HG02884 (cell line): ENCODE measurements around the gene ANXA2.
"Not testable (repeated sequence)": the region's sequence is repeated elsewhere in the genome, so short reads cannot be mapped to it uniquely, and the experiment has no call there.

Source experiments
- ATAC-seq: cut with Tn5 transposase; IDR thresholded peaks from one replicate; pipeline ENCODE4 v1.9.1; 2021; ENCODE audit warnings: mild to moderate bottlenecking, moderate library complexity; ENCODE audit not compliant: unreplicated experiment

ANXA2 gene

DNA sequence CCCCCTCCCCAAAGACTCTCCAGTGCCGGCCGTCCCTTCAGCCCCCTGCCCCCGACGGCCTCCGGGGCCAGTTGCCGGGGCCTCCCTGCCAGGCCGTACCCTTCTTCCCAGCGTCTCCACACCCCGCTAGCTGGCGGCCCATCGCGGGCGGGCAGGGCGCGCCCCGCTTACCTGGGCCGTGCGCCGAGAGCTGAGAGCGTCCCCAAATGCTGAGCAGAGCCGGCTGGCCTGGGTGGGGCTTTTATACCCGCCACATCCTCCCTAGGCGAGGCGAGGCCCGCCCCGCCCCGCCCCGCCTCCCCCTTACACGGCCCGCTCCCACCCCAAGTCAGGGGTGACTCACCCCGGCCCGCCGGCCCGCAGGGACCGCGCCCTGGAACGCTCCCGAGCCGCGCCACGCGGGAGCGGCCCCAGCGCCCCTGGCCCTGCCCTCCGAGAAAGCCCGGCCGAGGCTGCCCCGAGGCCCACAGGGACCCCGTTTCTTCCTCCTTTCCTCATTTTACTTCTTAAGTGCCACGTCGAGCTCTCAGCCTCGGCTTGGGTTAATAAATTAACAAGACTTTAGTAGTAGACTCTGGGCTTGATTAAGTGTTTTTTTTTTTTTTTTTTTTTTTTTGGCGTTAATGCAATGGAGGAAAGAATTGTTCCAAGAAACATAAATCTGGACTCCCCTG, at the start of gene ANXA2:
ANXA2 (minus strand) TSS at position 215 of the 674 bp plus-strand sequence. CDS start 11,911 bp downstream, outside the sequence.
- peak; percentile 63 for ATAC-seq

DNA sequence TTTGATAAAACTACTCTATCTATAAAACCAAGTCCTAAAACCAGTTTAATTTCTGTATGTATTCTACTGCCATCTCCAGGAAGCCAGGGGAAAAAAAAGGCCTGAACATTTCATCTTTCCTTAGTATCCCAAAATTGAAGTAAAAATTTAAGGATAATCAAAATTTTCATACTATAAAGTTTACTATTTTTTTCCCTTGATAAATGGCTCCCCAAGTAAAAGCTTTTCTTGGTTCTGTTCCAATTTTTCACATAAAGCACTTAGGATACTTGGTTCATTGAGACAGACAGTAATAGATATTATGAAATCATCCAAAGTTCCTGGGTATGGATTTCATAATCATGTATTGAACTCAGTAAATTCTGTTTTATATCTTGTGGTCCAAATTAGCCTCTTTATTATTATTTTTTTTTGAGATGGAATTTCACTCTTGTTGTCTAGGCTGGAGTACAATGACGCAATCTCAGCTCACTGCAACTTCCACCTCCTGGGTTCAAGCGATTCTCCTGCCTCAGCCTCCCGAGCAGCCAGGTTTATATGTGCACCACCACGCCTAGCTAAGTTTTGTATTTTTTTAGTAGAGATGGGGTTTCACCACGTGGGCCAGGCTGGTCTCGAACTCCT, 46.6 kb upstream of the ANXA2 start:
- no peak for ATAC-seq

DNA sequence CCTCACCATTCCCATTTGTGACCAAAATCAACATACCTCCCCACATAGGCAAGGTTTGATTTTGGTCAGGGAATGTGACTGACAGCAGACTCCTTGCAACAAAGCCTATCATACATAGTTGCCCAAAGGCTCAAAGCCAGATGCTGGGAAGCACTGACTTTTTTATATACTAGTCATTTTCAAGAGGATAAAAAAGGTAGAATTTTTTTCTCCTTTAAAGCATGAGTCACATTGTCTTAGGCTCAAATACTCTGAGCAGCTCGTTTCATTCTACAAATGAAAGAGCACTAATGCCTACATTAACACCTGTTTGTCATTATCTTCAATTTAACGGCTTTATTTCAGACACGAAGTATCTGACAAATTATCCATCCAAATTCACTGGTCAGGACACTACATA, 45.0 kb upstream of the ANXA2 start:
- ATAC-seq: no peak

DNA sequence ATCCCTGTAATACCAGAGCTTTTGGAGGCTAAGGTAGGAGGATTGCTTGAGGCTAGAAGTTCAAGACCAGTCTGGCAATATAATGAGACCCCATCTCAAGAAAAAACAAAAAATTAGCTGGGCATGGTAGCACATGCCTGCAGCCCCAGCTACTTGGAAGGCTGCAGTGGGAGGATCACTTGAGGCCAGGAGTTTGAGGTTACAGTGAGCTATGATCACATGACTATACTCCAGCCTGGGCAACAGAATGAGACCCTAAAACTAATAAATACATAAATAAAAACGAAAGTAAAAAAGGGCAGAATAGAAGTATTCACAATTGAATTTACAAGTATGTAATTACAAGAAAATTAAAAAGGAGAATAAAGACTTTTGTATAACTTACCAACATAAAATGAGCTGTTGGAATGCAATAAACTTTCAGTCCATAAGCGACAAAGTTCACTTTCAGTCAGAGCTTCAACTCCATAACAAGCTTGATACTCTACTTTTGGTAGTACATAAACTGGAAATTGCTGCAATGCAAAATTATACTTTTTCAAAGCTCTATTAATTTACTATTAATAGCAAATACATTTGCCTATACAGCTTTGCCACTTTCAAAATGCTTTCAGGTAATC, 44.4 kb upstream of the ANXA2 start:
- ATAC-seq: no peak

DNA sequence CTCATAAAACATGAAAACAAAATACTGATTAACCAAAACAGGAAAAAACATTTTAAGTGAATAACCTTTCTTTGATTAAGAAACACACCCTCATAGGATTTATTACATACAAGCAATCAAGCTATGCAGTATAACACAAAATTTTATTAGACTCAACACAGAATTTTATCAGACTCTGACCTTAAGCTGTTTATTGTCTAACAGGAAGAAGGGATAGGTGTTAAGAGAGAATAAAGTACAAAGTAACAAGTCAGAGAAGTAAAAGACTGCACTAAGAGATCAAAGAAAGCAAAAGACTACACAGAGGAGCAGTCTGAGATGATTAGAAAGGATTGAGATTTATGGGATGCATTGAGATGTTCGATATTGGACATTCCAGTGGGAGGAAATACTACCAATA, 43.5 kb upstream of the ANXA2 start:
- ATAC-seq: no peak

DNA sequence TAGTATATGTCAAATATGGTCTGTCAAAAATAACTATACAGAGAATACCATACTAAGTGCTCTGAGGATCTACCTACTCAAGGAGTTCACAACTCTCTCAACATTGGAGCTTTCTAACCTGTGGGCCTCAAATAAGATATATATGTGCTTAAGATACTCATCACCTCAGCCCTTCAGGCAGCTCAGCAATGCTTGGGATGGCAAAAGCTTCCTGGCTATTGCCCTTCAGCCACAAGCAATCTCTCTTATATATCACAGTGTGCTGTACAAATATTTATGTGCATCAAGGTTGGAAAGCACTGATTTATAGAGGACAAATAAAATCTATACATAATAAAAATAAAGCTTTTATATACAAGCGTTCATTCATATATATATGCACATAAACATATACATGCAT, 40.9 kb upstream of the ANXA2 start:
- ATAC-seq: no peak

DNA sequence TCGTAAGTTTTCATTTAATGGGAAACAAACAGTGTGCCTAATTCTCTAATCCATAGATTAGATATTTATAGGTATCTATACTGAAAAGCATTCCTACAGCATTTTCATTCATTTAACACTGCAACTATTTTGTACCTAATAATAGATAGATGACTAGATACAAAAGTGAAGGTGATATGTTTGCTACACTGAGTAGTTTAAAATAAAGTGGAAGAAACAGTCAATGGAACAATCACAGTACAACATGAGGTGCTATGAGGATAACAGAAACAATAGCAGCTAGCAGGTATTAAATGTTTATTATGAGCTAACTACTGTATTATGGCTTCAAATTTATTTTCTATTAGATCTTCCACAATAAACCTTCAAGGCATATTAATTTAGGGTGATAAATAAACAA, 31.1 kb upstream of the ANXA2 start:
- ATAC-seq: no peak

DNA sequence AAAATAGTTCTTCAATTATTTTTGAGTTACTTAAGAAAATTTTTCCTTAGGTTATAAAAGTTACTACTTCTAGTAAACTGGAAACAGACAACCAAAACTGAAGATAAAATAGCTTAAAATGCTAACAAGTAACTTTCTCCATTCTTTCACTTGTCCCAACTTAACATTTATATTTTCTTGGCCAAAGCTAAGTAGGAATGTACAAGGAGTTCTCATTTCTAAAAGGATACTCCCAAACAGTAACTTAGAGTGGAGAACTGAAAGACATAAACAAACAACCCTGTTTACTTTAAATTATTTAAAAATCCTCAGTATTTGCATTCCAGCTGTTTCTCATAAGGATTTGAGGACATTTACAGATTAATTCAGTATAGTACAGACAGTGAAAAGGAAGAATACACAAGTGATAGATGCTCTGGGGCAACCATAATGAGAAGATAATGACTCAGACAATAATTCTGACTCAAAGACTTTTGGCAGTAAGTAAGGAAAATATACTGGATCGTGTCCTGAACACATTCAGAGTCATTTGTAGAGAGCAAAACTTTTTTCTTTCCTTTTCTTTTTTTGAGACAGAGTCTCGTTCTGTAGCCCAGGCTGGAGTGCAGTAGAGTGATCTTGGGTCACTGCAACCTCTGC, 29.2 kb upstream of the ANXA2 start:
- ATAC-seq: no peak

DNA sequence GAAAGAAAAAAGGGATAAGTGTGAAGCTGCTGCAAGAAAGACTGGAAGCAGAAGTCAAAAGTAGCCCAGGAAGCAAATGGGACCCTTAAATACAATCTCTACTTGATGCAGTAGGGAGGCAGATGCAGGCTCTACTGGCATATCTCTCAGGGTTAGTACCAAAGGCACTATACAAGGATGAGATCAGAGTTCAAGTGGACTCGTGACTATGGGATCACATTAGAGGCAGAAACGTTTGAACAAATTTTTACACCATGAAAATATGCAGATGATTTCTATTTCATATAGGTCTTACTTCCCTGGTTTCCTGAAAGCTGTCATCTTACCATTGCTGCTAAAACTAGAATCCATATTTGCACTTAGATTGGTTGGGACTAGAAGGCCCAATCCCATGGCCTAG, 27.7 kb upstream of the ANXA2 start:
- no peak for ATAC-seq

DNA sequence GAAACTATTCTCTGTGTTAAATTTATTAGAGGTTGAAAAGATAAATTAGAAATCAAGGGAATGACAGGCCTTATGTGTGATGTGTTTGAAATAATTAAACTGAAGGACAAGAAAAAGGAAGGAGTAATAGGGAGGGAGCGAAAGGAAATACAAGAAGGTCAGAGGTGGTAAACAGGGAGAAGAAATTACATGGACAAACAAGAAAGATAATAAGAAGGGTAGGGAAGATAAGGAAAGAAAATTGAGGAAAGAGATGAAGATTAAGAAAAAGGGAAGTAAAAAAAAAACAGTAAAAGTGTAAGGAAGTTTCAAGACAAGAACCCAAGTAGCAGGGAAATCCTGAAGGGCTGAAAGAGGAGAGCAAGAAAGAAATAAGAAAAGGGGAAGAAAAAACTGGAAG, 26.2 kb upstream of the ANXA2 start:
- ATAC-seq: no peak

DNA sequence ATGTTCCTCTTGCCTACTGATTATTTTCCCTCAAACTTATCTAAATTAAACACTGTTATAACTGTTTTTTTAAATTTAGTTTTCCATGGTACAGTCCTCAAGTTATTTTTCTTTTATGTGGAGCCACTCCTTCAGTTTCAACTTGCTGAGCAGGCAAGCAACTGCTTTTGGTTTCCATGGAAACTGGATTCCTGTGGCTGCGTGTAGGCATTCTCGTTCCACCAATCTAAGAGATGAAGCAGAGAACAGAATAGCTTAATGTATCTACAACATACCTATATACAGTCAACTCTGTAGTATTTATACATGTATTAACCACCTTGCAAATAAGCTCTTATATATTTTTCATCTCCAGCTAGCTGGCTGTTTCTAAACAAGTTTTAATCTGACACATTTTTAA, 25.8 kb upstream of the ANXA2 start:
- no peak for ATAC-seq

DNA sequence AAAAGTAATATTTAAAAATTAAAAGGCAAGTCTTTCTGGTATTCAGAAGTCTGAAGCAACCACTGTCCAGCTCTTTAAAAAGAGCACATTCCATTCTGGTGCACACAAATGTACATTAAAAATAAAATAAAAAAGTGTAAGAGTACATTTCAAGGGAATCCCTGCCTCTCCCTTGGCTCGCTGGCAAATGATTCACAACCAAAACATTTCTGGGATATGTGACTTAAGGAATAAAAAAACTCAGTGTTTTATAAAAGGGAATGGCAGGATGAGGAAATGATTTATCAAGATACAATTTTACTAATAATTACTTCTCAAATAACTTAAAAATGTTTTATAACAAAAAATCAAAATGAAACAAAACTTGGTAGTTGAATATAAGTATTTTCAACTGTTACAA, 23.8 kb upstream of the ANXA2 start:
- no peak for ATAC-seq

DNA sequence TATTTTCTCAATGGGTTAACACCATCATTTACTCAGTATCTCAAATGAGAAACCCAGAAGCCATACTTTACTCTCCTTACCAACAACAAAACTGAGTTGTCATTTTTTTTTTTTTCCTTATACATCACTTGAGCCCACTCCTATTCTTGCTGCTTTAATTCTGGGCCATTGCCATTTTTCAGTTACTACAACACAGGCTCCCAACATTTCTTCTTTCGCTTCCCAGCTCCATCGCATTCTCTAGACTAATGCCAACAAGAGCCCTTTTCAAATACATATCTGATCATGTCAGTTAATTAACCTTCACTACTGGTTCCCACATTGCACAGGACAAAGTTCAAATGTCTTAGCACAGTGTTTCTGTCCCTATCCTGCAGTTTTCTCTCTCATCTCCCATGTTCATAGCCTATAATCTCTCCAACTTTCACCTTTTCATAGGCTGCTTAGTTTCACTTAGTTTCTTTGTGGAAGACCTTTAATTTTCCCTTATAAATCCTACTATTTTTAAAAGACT, 22.5 kb upstream of the ANXA2 start:
- no peak for ATAC-seq

DNA sequence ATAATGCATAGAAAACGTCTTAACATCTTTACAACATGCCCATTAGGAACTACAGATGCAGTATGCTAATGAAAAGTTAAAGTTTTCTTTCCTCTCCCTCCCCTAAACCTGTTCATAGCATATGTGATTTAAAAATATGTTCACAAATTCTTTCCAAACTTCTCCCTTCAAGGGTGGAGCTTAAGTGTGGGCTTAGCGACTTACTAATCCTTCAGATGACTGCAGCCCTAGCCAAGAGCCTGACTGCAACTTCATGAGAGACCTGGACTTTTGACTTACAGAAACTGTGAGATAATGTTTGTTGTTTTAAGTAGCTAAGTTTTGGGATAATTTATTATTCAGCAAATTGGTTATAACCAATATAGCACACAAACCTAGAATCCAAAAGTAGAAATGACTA, 22.0 kb upstream of the ANXA2 start:
- no peak for ATAC-seq

DNA sequence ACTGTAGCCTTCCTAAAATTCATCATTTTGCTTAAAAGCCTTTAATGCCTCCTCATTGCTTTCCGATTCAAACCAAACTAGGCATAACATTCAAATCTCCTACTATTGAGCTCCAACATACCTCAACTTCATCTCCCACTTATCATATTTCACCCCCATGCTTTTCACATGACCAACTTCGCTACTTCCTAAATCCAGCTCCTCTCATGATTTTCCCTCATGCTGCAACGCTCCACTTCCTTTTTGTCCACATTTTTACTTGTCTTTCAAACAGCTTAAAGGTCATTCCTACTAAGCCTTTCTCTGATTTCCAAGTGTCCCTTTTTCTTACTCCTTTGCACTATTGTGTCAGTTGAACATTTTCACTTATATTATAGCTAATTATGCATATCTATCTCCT, 20.3 kb upstream of the ANXA2 start:
- no peak for ATAC-seq

DNA sequence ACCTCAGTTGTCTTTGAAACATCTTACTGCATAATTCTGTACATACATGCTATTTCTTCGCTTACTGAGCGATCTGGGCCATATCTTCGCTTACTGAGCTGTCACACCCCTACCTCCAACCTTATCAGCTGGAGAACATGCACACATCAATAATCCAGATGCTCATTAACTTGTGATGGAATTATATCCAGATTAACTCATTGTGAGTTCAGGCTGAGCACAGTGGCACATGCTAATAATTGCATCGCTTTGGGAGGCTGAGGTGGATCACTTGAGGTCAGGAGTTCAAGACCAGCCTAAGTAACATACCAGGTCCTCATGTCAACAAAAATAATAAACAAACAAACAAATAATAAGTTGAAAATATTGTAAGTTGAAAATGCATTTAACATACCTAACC, 19.3 kb upstream of the ANXA2 start:
- ATAC-seq: no peak

DNA sequence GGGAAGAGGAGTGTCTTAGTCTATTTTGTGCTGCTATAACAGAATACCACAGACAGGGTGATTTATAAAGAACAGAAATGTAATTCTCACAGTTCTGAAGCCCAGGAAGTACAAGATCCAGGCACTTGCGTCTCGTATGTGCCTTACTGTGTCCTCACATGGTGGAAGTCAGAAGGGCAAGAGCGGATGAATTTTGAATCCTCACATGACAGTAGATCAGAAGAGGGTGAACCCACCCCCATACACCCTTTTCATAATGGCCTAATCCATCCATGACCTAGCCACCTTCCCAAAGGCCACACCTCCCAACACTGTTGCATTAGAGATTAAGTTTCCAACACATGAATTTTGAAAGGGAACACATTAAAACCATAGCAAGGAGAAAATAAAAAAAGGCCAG, 18.7 kb upstream of the ANXA2 start:
- ATAC-seq: no peak

DNA sequence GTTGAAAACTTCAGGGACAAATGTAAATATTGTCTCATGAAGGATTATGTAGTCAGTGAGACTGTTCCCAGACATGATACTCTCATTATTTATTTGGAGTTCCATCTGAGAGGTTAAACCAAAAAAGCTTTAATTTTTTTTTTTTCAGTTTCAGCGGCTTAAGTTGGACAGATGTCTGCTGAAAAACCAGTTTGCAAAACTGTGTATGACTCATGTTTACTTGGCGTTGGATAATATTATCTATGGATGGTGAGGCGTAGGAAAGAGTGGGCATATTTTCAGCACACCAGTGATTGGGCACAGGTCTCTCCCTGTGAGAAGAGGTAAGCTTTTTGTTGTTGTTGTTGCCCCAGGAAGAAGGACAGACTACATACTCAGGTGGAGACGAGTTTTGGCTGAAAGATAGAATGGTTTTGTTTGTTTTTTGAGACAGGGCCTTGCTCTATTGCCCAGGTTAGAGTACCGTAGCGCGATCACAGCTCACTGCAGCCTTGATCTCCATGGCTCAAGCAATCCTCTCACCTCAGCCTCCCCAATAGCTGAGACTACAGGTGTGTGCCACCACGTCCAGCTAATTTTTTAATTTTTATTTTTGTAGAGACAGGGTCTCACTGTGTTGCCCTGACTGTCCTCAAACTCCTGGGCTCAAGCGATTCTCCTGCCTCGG, 16.4 kb upstream of the ANXA2 start:
- ATAC-seq: no peak

DNA sequence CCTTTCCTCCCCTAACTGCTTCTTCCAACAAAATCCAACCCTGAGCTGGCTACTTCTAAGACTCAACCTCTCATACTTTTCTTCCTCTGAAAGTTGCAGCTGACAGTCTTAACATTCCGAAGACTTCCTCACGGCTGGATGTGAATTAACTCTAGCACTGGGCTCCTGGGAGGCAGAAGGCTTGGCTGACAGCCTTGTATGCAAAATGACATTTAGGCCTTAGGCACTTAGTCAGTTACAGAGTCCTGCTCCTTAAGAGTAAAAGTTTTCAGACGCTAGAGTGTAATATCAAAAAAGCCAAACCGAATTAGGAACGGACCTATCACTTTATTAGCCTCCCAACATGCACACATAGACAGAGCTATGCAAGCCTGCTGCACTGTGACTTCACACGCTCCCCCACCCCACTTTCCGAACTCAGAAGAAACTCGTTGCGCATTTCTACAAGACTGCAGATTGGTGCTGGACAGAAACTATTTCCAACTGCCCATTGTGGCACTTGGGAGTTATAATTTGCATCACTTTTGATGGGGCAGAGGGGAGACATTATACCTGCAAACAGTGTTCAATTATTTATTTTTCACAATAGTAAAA, 15.5 kb upstream of the ANXA2 start:
- ATAC-seq: no peak

DNA sequence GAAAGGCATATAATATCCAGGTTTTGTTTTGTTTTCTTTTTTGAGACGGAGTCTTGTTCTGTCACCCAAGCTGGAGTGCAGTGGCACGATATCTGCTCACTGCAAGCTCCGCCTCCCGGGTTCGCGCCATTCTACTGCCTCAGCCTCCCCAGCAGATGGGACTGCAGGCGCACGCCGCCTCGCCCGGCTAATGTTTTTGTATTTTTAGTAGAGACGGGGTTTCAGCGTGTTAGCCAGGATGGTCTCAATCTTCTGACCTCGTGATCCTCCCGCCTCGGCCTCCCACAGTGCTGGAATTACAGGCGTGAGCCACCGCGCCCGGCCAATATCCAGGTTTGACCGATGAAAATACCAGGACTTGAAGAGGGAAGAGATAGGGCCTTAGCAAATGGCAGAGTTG, 15.0 kb upstream of the ANXA2 start:
- ATAC-seq: not testable (repeated sequence)
